CD8-positive, alpha-beta memory T cell (primary cell): ENCODE data around the gene HES3. TPM values are rescaled to one million over a fixed set of nuclear protein-coding genes. Genes with fewer than 3 reads are reported as not detected.
"Not testable (repeated sequence)": the region's sequence is repeated elsewhere in the genome, so short reads cannot be mapped to it uniquely, and the experiment has no call there.

ENCODE experiments used
- CTCF ChIA-PET: fragments of 350-600 bp; sonication (Branson Sonifier 250); formaldehyde crosslinking; loops from one replicate; lab custom pipeline; 2021; ENCODE audit warnings: antibody characterized with exemption; lab: Charles Lee
- POLR2A ChIA-PET: fragments of 350-600 bp; sonication (Branson Sonifier 250); formaldehyde crosslinking; loops from one replicate; lab custom pipeline; 2021; ENCODE audit warnings: antibody characterized with exemption; lab: Charles Lee
- DNase-seq, 5 donors: peaks; one replicate each; pipeline versions ENCODE4 v3.0.0 to v3.0.0-alpha.2; 2020 to 2022; ENCODE audit warnings: mixed read lengths in 1 of 5
- H3K27ac ChIP-seq: one replicate; pipeline ENCODE4 v1.7.0; 2013; ENCODE audit warnings: low read depth, mild to moderate bottlenecking, low read length, moderate library complexity
- H3K27me3 ChIP-seq: 2 replicates; pipeline ENCODE4 v1.7.0; 2013; ENCODE audit warnings: low read length, mild to moderate bottlenecking; ENCODE audit not compliant: insufficient read depth, poor library complexity, severe bottlenecking
- H3K36me3 ChIP-seq: 2 replicates; pipeline ENCODE4 v1.7.0; 2013; ENCODE audit warnings: mild to moderate bottlenecking, low read length, moderate library complexity; ENCODE audit not compliant: insufficient read depth
- H3K4me1 ChIP-seq: 2 replicates; pipeline ENCODE4 v1.7.0; 2013; ENCODE audit warnings: mild to moderate bottlenecking, low read length, moderate library complexity; ENCODE audit not compliant: insufficient read depth
- H3K4me3 ChIP-seq: 2 replicates; pipeline ENCODE4 v1.7.0; 2013; ENCODE audit warnings: mild to moderate bottlenecking, low read length
- H3K9me3 ChIP-seq: 2 replicates; pipeline ENCODE4 v1.7.0; 2013; ENCODE audit warnings: mild to moderate bottlenecking, low read length
- H3K27ac Mint-ChIP-seq, 8 donors: one replicate each; pipeline ENCODE4 v1.8.0; 2020 to 2021; ENCODE audit warnings: mixed read lengths in 8 of 8, mild to moderate bottlenecking in 6 of 8, inconsistent platforms in 3 of 8, moderate library complexity in 3 of 8
- H3K27me3 Mint-ChIP-seq, 2 donors: one replicate each; pipeline ENCODE4 v1.8.0; 2020 to 2021; ENCODE audit warnings: mixed read lengths in 2 of 2, mild to moderate bottlenecking in 1 of 2, moderate library complexity in 1 of 2
- H3K36me3 Mint-ChIP-seq, 3 donors: one replicate each; pipeline ENCODE4 v1.8.0; 2020 to 2021; ENCODE audit warnings: mixed read lengths in 3 of 3, inconsistent platforms in 1 of 3, mild to moderate bottlenecking in 1 of 3
- H3K4me1 Mint-ChIP-seq, 3 donors: one replicate each; pipeline ENCODE4 v1.8.0; 2020 to 2021; ENCODE audit warnings: mixed read lengths in 3 of 3, inconsistent platforms in 1 of 3, mild to moderate bottlenecking in 1 of 3
- H3K4me3 Mint-ChIP-seq, 7 donors: one replicate each; pipeline ENCODE4 v1.8.0; 2020 to 2021; ENCODE audit warnings: mixed read lengths in 7 of 7, mild to moderate bottlenecking in 6 of 7, moderate library complexity in 4 of 7, inconsistent platforms in 2 of 7
- H3K9me3 Mint-ChIP-seq, 5 donors: one replicate each; pipeline ENCODE4 v1.8.0; 2020 to 2022; ENCODE audit warnings: mixed read lengths in 5 of 5, mild to moderate bottlenecking in 3 of 5, moderate library complexity in 2 of 5, inconsistent platforms in 1 of 5
- polyA plus RNA-seq: library from polyadenylated mRNA; unstranded; fragments of 300-500 nt; fragmentation: Illumina TruSeq; gene quantifications from one replicate; pipeline ENCODE4 v1.2.3, GENCODE V29; 2021
- total RNA-seq, 2 experiments: library from RNA; stranded (reverse); gene quantifications; one replicate each; pipeline ENCODE4 v1.2.3, GENCODE V29; 2021

Gene HES3
- total and polyA plus RNA-seq, 3 experiments from 2014 or later, result not detected

DNA sequence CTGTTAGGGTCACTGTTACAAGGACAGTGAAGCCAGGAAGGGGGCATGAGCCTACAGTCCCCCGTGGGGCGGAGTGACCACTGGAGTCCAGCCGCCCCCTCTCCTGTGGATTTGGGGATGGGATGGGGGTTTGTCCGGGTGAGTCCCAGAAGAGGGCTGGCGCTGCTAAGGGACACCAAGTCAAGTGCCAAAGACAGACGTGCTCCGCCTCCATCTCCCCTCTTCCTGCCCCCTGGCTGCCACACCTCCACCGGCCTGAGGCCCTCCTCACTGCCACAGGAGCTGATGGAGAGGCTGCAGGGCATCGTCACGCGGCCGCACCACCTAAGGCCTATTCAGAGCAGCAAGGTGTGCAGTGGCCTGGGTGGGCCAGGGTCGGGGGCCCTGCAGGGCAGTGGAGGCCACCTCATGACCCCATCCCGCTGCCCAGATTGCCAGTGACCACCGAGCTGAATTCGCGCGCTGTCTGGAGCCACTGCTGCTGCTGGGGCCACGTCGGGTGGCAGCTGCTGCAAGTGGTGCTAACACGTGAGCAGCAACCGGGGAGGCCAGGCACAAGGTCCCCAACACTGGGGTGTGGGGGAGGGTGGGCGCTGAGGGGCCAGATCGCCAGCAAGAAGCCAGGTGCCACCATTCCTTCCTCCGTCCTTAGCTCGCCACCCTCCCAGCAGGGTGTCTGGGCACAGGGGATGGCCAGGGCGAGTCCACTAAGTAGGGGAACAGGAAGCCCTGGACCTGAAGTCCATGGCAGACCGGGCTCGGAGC, 33.2 kb upstream of the HES3 start:
- CTCF ChIA-PET, result no interaction called here
- H3K27me3 ChIP-seq, result peaks cover 8% of the 10 kb centered on the region

DNA sequence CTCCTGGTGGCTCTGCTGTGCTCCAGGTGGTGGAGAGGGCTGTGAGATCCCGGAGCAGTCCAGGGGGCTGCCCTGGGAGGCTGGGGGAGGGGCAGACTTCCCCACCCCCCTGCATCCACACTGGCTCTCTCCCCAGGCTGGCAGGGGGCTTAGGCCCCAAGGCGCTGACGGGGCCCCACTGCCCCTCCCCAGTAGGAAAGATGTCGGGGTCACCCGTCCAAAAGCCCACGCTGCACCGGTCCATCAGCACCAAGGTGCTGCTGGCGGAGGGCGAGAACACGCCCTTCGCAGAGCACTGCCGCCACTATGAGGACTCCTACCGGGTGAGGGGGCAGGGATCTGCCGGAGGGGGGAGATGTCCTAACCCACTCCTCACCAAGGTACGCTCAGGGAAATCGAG, 32.2 kb upstream of the HES3 start:
- H3K4me3 ChIP-seq, result no peak overlapping the region
- Mint-ChIP-seq H3K27me3 (peaks cover 2 to 14% of the 10 kb centered on the region in 2 donors), H3K27ac (no peak overlapping the region), H3K36me3 (no peaks in the 10 kb centered on the region), H3K4me1 (peaks cover 0 to 7% (median 2%) of the 10 kb centered on the region in 3 donors), H3K4me3 (no peak overlapping the region), H3K9me3 (peaks cover 0 to 2% (median 0%) of the 10 kb centered on the region in 5 donors)
- DNase-seq, result no peak
- ChIA-PET CTCF (no interaction called here), POLR2A (no interaction called here)
- H3K4me1 ChIP-seq, result peaks cover 4% of the 10 kb centered on the region
- H3K27me3 ChIP-seq, result peaks cover 4% of the 10 kb centered on the region
- H3K27ac ChIP-seq, result no peak overlapping the region
- no peaks in the 10 kb centered on the region for H3K36me3 ChIP-seq
- H3K9me3 ChIP-seq, result no peaks in the 10 kb centered on the region

More for the DNA sequence above, 33.2 kb upstream of the HES3 start:
- Mint-ChIP-seq H3K9me3 (peaks cover 0 to 2% (median 0%) of the 10 kb centered on the region in 5 donors), H3K36me3 (no peaks in the 10 kb centered on the region), H3K27me3 (peaks cover 4 to 16% of the 10 kb centered on the region in 2 donors), H3K4me3 (no peak overlapping the region), H3K4me1 (peaks cover 0 to 10% (median 2%) of the 10 kb centered on the region in 3 donors), H3K27ac (no peak overlapping the region)
- POLR2A ChIA-PET, result no interaction called here
- Histone ChIP-seq H3K36me3 (no peaks in the 10 kb centered on the region), H3K4me1 (peaks cover 4% of the 10 kb centered on the region), H3K27ac (no peak overlapping the region), H3K4me3 (no peak overlapping the region), H3K9me3 (no peaks in the 10 kb centered on the region)
- no peak for DNase-seq

DNA sequence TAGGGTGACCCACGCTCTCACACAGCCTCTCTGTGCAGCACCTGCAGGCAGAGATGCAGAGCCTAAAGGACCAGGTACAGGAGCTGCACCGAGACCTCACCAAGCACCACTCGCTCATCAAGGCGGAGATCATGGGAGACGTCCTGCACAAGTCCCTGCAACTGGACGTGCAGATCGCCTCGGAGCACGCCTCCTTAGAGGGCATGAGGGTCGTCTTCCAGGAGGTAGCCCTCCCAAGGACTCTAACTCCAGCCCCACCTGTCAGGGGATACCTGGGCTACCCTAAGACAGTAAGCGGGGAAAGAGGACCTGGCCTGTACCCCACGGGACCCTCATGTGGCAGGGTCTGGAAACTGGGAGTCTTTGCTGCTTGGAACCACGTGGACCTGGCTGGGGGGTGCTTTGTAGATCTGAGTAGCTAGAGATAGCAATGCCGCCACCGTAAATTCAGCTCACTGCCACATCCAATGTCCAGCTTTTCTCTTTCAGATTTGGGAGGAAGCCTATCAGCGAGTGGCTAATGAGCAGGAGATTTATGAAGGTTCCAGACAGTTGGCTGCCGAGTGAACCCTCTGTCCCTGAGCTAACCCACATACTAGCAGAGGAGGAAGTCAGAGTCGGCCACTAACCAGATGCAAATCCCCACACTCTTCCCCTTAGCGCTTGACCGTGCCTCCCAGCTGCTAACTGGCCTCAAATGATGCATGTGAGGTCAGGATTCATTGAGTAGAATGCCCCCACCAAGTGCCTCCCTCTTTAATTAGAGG, 31.6 kb upstream of the HES3 start:
- H3K27ac Mint-ChIP-seq, result no peak overlapping the region
- H3K9me3 Mint-ChIP-seq, result peaks cover 0 to 2% (median 0%) of the 10 kb centered on the region in 5 donors
- no peaks in the 10 kb centered on the region for H3K36me3 Mint-ChIP-seq
- peaks cover 0 to 11% of the 10 kb centered on the region in 2 donors for H3K27me3 Mint-ChIP-seq
- peaks cover 0 to 4% (median 0%) of the 10 kb centered on the region in 3 donors for H3K4me1 Mint-ChIP-seq
- no peak overlapping the region for H3K4me3 Mint-ChIP-seq
- Histone ChIP-seq H3K27ac (no peak overlapping the region), H3K9me3 (no peaks in the 10 kb centered on the region), H3K4me3 (no peak overlapping the region), H3K27me3 (no peaks in the 10 kb centered on the region), H3K4me1 (peaks cover 4% of the 10 kb centered on the region), H3K36me3 (no peaks in the 10 kb centered on the region)
- ChIA-PET CTCF (no interaction called here), POLR2A (no interaction called here)
- no peak for DNase-seq

DNA sequence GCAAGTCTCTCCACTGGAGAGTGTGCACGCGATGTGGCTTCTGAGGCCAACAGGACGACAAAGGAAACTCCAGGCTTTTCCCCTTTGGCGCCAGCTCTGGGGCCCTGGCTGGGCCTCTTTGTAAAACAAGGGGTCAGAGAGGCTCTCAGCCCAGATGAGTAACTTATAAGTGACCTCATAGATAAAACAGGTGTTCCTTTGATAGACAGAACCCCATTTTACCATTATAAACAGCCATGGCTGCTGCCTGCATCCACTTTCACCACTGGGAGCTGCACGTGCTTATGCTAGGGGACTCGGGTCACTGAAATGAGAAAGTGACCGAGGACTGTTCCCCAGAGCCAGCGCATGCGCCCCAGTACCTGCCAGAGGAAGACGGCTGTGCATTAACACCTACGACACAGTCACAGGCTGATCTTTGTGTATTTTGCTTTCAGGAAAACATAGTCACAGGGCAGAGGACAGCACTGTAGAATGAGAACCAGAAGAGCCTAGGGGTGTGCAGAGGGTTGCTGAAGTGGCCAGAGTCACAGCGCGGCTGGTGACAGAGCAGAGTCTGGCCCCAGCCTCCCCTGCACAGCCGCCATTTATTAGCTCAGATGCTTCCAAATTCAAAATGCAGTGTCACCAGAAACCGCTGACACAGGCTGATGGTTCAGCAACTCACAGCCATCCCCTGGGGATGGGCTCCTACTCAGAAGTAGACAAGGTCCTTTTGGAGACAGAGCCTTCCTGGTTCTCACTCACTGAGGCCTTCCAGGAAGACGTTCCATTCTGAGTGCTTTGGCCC, 25.4 kb upstream of the HES3 start:
- peaks cover 0 to 2% (median 0%) of the 10 kb centered on the region in 5 donors for H3K9me3 Mint-ChIP-seq
- ChIA-PET POLR2A (no interaction called here), CTCF (no interaction called here)
- no peaks in the 10 kb centered on the region for H3K9me3 ChIP-seq
- H3K4me3 ChIP-seq, result no peak overlapping the region
- no peaks in the 10 kb centered on the region for H3K27me3 ChIP-seq
- H3K36me3 Mint-ChIP-seq, result peaks cover 0 to 16% (median 0%) of the 10 kb centered on the region in 3 donors
- H3K4me3 Mint-ChIP-seq, result no peak overlapping the region
- no peak overlapping the region for H3K27ac Mint-ChIP-seq
- no peaks in the 10 kb centered on the region for H3K4me1 ChIP-seq
- no peak for DNase-seq
- H3K27ac ChIP-seq, result no peak overlapping the region
- H3K27me3 Mint-ChIP-seq, result peaks cover 0 to 4% of the 10 kb centered on the region in 2 donors
- H3K4me1 Mint-ChIP-seq, result no peaks in the 10 kb centered on the region
- no peaks in the 10 kb centered on the region for H3K36me3 ChIP-seq

DNA sequence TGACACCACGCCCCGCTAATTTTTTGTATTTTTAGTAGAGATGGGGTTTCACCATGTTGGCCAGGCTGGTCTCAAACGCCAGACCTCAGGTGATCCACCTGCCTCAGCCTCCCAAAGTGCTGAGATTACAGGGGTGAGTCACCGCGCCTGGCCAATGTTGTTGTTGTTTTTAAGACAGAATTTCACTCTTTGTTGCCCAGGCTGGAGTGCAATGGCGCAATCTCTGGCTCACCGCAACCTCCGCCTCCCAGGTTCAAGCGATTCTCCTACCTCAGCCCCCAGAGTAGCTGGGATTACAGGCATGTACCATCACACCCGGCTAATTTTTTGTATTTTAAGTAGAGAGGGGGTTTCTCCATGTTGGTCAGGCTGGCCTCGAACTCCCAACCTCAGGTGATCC, 24.3 kb upstream of the HES3 start:
- H3K27ac ChIP-seq, H3K27me3 Mint-ChIP-seq, H3K4me3 Mint-ChIP-seq, H3K4me3 ChIP-seq, H3K27ac Mint-ChIP-seq, DNase-seq, H3K9me3 ChIP-seq, H3K9me3 Mint-ChIP-seq, POLR2A ChIA-PET, H3K4me1 ChIP-seq, H3K4me1 Mint-ChIP-seq, H3K36me3 ChIP-seq, CTCF ChIA-PET, H3K27me3 ChIP-seq: not testable (repeated sequence)
- H3K36me3 Mint-ChIP-seq, result peaks cover 0 to 27% (median 3%) of the 10 kb centered on the region in 3 donors

DNA sequence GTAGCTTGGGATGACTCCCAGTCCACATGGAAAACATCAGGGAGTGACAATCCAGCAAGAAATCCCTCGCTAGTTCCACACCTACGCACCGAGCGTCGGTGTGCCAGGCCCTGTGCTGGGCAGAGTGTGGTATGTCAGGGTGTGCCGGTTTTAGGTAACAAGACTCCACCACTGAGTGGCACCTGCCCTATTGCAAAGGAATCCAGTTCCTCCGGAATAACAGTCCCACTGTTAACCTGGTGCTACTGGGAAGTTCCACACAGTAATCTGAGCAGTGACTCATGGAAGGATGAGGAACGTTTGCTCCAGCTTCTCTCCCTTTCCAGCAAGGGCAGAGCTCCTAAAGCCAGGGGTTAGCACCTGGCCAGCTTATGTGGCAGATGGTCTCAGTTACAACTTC, 23.7 kb upstream of the HES3 start:
- ChIA-PET POLR2A (no interaction called here), CTCF (no interaction called here)
- H3K36me3 ChIP-seq, result peaks cover 10% of the 10 kb centered on the region
- H3K4me1 Mint-ChIP-seq, result no peaks in the 10 kb centered on the region
- H3K27me3 ChIP-seq, result no peaks in the 10 kb centered on the region
- no peak overlapping the region for H3K27ac ChIP-seq
- peaks cover 0 to 2% (median 0%) of the 10 kb centered on the region in 5 donors for H3K9me3 Mint-ChIP-seq
- H3K36me3 Mint-ChIP-seq, result peaks cover 0 to 33% (median 5%) of the 10 kb centered on the region in 3 donors
- H3K27me3 Mint-ChIP-seq, result peaks cover 0 to 4% of the 10 kb centered on the region in 2 donors
- no peak overlapping the region for H3K4me3 Mint-ChIP-seq
- no peak overlapping the region for H3K4me3 ChIP-seq
- no peak for DNase-seq
- no peak overlapping the region for H3K27ac Mint-ChIP-seq
- H3K4me1 ChIP-seq, result no peaks in the 10 kb centered on the region
- no peaks in the 10 kb centered on the region for H3K9me3 ChIP-seq

DNA sequence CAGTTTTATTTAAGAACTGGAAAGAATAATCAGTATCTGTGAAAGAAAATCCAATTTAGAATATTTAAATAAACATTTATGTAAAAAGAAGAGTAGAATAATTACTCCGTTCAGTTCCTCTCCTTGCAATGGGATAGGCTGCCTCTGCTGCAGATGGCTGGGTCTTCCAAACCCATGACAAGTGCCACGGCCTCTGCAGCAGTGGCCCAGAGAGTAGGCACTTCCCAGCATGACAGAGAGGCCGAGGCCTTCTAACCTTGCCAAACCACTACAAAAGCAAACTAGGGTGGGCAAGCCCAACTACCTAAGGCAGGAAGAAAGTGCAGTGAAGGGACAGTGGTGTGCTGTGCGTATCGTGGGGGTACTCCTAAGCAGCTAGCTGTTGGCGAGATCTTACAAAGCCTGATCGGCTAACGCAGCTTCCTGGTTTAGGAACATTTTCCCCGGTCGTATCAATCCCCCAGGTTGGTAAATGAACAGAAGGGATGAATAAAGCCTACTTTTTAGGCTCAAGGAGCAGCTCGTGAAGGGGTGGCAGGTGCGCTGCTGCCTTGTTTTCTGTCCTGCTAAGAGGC, 22.7 kb upstream of the HES3 start:
- H3K4me1 Mint-ChIP-seq, result peaks cover 0 to under 1% (median 0%) of the 10 kb centered on the region in 3 donors
- H3K9me3 ChIP-seq, result no peaks in the 10 kb centered on the region
- DNase-seq, result no peak
- peaks cover 10% of the 10 kb centered on the region for H3K36me3 ChIP-seq
- H3K27me3 ChIP-seq, result no peaks in the 10 kb centered on the region
- ChIA-PET POLR2A (no interaction called here), CTCF (no interaction called here)
- H3K4me3 ChIP-seq, result no peak overlapping the region
- H3K27ac ChIP-seq, result no peak overlapping the region
- no peaks in the 10 kb centered on the region for H3K4me1 ChIP-seq
- no peak overlapping the region for H3K4me3 Mint-ChIP-seq
- H3K9me3 Mint-ChIP-seq, result no peaks in the 10 kb centered on the region
- no peak overlapping the region for H3K27ac Mint-ChIP-seq
- no peaks in the 10 kb centered on the region for H3K27me3 Mint-ChIP-seq
- H3K36me3 Mint-ChIP-seq, result peaks cover 0 to 43% (median 6%) of the 10 kb centered on the region in 3 donors
